GM23338 (cell line): Measurements from ENCODE around the gene LCN12. TPM values are rescaled to one million over a fixed set of nuclear protein-coding genes. Genes with fewer than 3 reads are reported as not detected.

Source experiments
- ATAC-seq: fragments of 200-7000 bp; cut with Tn5 transposase; 3 replicates; pipeline ENCODE4 v1.9.1; 2020
- DNase-seq: peaks from one replicate; pipeline ENCODE4 v3.0.0-alpha.2; 2015; ENCODE audit warnings: low spot score
- H2AFZ ChIP-seq: fragments of 200-600 bp; sonication (generic); 2 replicates; pipeline ENCODE4 v1.8.0; 2016; ENCODE audit warnings: antibody characterized with exemption, mild to moderate bottlenecking, moderate library complexity
- H3F3A ChIP-seq: fragments of 200-600 bp; sonication (generic); replicated peaks from 2 replicates; pipeline ENCODE4 v1.8.0; 2017; ENCODE audit warnings: antibody characterized with exemption, mixed run types, low read depth
- H3K27ac ChIP-seq: fragments of 200-600 bp; sonication (generic); 2 replicates; pipeline ENCODE4 v1.6.1; 2016; ENCODE audit warnings: low read depth
- H3K27me3 ChIP-seq: fragments of 200-600 bp; sonication (generic); 2 replicates; pipeline ENCODE4 v1.8.0; 2016; ENCODE audit warnings: mild to moderate bottlenecking, mixed run types, moderate library complexity; ENCODE audit not compliant: insufficient read depth
- H3K36me3 ChIP-seq: fragments of 200-600 bp; sonication (generic); 2 replicates; pipeline ENCODE4 v1.8.0; 2016; ENCODE audit warnings: mild to moderate bottlenecking; ENCODE audit not compliant: insufficient read depth
- H3K4me1 ChIP-seq: fragments of 200-600 bp; sonication (generic); 2 replicates; pipeline ENCODE4 v1.8.0; 2016; ENCODE audit warnings: mild to moderate bottlenecking, moderate library complexity; ENCODE audit not compliant: insufficient read depth
- H3K4me2 ChIP-seq: fragments of 200-600 bp; sonication (generic); 2 replicates; pipeline ENCODE4 v1.7.1; 2017; ENCODE audit warnings: mixed run types
- H3K4me3 ChIP-seq: fragments of 200-600 bp; sonication (generic); 2 replicates; pipeline ENCODE4 v1.6.1; 2016; ENCODE audit warnings: mixed run types
- H3K79me2 ChIP-seq: fragments of 200-600 bp; sonication (generic); replicated peaks from 2 replicates; pipeline ENCODE4 v1.8.0; 2017; ENCODE audit warnings: mild to moderate bottlenecking; ENCODE audit not compliant: insufficient read depth
- H3K9me2 ChIP-seq: fragments of 200-600 bp; sonication (generic); 2 replicates; pipeline ENCODE4 v1.8.0; 2017; ENCODE audit not compliant: insufficient read depth
- H4K20me1 ChIP-seq: fragments of 200-600 bp; sonication (generic); replicated peaks from 2 replicates; pipeline ENCODE4 v1.8.0; 2017; ENCODE audit warnings: mild to moderate bottlenecking; ENCODE audit not compliant: insufficient read depth
- H3K27ac Mint-ChIP-seq: 2 replicates; pipeline ENCODE4 v1.8.0; 2020; ENCODE audit warnings: inconsistent platforms, mild to moderate bottlenecking, moderate library complexity, mixed read lengths
- H3K27me3 Mint-ChIP-seq: 3 replicates; pipeline ENCODE4 v1.8.0; 2022; ENCODE audit warnings: low read depth, mild to moderate bottlenecking, moderate library complexity, mixed read lengths, inconsistent platforms; ENCODE audit not compliant: insufficient read depth, poor library complexity
- H3K36me3 Mint-ChIP-seq: 3 replicates; pipeline ENCODE4 v1.8.0; 2021; ENCODE audit warnings: low read depth, mild to moderate bottlenecking, inconsistent platforms, moderate library complexity, mixed read lengths
- H3K4me1 Mint-ChIP-seq: 3 replicates; pipeline ENCODE4 v1.8.0; 2020; ENCODE audit warnings: mild to moderate bottlenecking, inconsistent platforms, mixed read lengths
- H3K4me3 Mint-ChIP-seq: 3 replicates; pipeline ENCODE4 v1.8.0; 2021; ENCODE audit warnings: moderate library complexity, mild to moderate bottlenecking, inconsistent platforms, mixed read lengths
- H3K9me3 Mint-ChIP-seq: 3 replicates; pipeline ENCODE4 v1.8.0; 2020; ENCODE audit warnings: moderate library complexity, mild to moderate bottlenecking, inconsistent platforms, mixed read lengths
- CREB1 ChIP-seq: fragments of 250-450 bp; sonication (Bioruptor Pico); IDR thresholded peaks from 2 replicates; pipeline ENCODE4 v1.5.0; 2020; ENCODE audit warnings: low read depth, mild to moderate bottlenecking, moderate library complexity
- EZH2phosphoT487 ChIP-seq: fragments of 200-600 bp; sonication (generic); IDR thresholded peaks from one replicate; pipeline ENCODE4 v1.8.1; 2018; ENCODE audit warnings: antibody characterized with exemption; ENCODE audit not compliant: unreplicated experiment
- JUNB ChIP-seq: IDR thresholded peaks from one replicate; pipeline ENCODE4 v1.6.1; 2016; ENCODE audit warnings: antibody characterized with exemption; ENCODE audit not compliant: unreplicated experiment
- POLR2AphosphoS5 ChIP-seq: IDR thresholded peaks from 2 replicates; pipeline ENCODE4 v1.6.1; 2016; ENCODE audit warnings: antibody characterized with exemption, low read depth
- STAT1 ChIP-seq: IDR thresholded peaks from one replicate; pipeline ENCODE4 v1.6.1; 2016; ENCODE audit warnings: antibody characterized with exemption; ENCODE audit not compliant: unreplicated experiment
- ZNF114 ChIP-seq: fragments of 250-450 bp; sonication (Bioruptor Pico); IDR thresholded peaks from 2 replicates; pipeline ENCODE4 v1.5.0; 2020; ENCODE audit warnings: mild to moderate bottlenecking, moderate library complexity
- ZNF331 ChIP-seq: fragments of 250-450 bp; sonication (Bioruptor Pico); IDR thresholded peaks from 2 replicates; pipeline ENCODE4 v1.5.0; 2020; ENCODE audit warnings: low read depth, mild to moderate bottlenecking, moderate library complexity
- polyA plus RNA-seq: library from polyadenylated mRNA; unstranded; fragments of >200 nt; fragmentation: Nextera tagmentation; extraction: Ambion mirVana; gene quantifications from 2 replicates; pipeline ENCODE4 v1.2.1, GENCODE V29; 2016
- total RNA-seq: library from RNA; depleted of rRNA; stranded (reverse); fragments of >200 nt; shearing (Covaris generic); gene quantifications from 2 replicates; pipeline ENCODE4 v1.2.3, GENCODE V29; 2014
- TF ChIP-seq, protein P1 (sequence below): fragments of 250-450 bp; sonication (Bioruptor Pico); IDR thresholded peaks from 2 replicates; pipeline ENCODE4 v1.5.0; 2020; ENCODE audit warnings: mild to moderate bottlenecking, moderate library complexity
- TF ChIP-seq, protein P2 (sequence below), 2 experiments: fragments of 200-600 bp in 1 of 2; sonication (generic) in 1 of 2; conservative IDR thresholded peaks; 2 replicates each; pipeline versions ENCODE4 v1.5.1 to v1.6.1; 2016 to 2017; ENCODE audit warnings: antibody characterized with exemption in 2 of 2, low read depth in 2 of 2, mild to moderate bottlenecking in 2 of 2, moderate library complexity in 1 of 2
- TF ChIP-seq, protein P3 (sequence below): IDR thresholded peaks from one replicate; pipeline ENCODE4 v1.6.1; 2018; ENCODE audit warnings: antibody characterized with exemption; ENCODE audit not compliant: unreplicated experiment

The LCN12 gene
- total and polyA plus RNA-seq, 2 experiments from 2014 or later: 0.39 to 0.69 TPM

DNA sequence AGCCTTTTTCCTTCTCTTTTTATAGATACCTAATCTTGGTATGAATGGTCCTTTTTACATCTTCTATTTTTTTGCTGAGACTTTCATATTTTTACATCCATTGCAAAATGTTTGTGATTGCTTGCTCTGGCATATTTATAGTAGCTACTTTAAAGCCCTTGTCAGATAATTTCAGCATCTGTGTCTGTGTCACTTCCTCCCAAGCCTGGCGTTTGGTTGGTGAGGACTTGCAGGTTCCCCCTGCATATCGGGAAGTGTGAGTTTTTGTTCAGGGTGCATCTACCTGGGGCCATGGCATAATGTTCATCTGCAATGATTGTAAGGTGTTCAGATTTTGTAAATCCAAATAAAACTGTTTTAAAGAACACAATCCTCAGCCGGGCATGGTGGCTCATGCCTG is 16.4 kb upstream of the LCN12 start:
- H3K27ac Mint-ChIP-seq: no peak overlapping the region
- peaks cover 47% of the 10 kb centered on the region for H3K36me3 Mint-ChIP-seq
- no peak overlapping the region for H3K4me2 ChIP-seq
- H3F3A ChIP-seq: peaks cover 11% of the 10 kb centered on the region; the same call in 1 of the 2 replicates
- DNase-seq (no peak), ATAC-seq (no peak)
- H3K27me3 Mint-ChIP-seq: peaks cover 8% of the 10 kb centered on the region
- H3K4me3 Mint-ChIP-seq: no peak overlapping the region
- no peak overlapping the region for H2AFZ ChIP-seq
- TF ChIP-seq EZH2phosphoT487: no peak
- TF ChIP-seq, protein P1, sequence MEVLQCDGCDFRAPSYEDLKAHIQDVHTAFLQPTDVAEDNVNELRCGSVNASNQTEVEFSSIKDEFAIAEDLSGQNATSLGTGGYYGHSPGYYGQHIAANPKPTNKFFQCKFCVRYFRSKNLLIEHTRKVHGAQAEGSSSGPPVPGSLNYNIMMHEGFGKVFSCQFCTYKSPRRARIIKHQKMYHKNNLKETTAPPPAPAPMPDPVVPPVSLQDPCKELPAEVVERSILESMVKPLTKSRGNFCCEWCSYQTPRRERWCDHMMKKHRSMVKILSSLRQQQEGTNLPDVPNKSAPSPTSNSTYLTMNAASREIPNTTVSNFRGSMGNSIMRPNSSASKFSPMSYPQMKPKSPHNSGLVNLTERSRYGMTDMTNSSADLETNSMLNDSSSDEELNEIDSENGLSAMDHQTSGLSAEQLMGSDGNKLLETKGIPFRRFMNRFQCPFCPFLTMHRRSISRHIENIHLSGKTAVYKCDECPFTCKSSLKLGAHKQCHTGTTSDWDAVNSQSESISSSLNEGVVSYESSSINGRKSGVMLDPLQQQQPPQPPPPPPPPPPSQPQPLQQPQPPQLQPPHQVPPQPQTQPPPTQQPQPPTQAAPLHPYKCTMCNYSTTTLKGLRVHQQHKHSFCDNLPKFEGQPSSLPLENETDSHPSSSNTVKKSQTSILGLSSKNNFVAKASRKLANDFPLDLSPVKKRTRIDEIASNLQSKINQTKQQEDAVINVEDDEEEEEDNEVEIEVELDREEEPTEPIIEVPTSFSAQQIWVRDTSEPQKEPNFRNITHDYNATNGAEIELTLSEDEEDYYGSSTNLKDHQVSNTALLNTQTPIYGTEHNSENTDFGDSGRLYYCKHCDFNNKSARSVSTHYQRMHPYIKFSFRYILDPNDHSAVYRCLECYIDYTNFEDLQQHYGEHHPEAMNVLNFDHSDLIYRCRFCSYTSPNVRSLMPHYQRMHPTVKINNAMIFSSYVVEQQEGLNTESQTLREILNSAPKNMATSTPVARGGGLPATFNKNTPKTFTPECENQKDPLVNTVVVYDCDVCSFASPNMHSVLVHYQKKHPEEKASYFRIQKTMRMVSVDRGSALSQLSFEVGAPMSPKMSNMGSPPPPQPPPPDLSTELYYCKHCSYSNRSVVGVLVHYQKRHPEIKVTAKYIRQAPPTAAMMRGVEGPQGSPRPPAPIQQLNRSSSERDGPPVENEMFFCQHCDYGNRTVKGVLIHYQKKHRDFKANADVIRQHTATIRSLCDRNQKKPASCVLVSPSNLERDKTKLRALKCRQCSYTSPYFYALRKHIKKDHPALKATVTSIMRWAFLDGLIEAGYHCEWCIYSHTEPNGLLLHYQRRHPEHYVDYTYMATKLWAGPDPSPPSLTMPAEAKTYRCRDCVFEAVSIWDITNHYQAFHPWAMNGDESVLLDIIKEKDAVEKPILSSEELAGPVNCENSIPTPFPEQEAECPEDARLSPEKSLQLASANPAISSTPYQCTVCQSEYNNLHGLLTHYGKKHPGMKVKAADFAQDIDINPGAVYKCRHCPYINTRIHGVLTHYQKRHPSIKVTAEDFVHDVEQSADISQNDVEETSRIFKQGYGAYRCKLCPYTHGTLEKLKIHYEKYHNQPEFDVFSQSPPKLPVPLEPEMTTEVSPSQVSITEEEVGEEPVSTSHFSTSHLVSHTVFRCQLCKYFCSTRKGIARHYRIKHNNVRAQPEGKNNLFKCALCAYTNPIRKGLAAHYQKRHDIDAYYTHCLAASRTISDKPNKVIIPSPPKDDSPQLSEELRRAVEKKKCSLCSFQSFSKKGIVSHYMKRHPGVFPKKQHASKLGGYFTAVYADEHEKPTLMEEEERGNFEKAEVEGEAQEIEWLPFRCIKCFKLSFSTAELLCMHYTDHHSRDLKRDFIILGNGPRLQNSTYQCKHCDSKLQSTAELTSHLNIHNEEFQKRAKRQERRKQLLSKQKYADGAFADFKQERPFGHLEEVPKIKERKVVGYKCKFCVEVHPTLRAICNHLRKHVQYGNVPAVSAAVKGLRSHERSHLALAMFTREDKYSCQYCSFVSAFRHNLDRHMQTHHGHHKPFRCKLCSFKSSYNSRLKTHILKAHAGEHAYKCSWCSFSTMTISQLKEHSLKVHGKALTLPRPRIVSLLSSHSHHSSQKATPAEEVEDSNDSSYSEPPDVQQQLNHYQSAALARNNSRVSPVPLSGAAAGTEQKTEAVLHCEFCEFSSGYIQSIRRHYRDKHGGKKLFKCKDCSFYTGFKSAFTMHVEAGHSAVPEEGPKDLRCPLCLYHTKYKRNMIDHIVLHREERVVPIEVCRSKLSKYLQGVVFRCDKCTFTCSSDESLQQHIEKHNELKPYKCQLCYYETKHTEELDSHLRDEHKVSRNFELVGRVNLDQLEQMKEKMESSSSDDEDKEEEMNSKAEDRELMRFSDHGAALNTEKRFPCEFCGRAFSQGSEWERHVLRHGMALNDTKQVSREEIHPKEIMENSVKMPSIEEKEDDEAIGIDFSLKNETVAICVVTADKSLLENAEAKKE (CRISPR knock-in tag): no peak
- no peak for TF ChIP-seq STAT1
- no peak for TF ChIP-seq JUNB
- TF ChIP-seq POLR2AphosphoS5: no peak
- TF ChIP-seq, protein P2, sequence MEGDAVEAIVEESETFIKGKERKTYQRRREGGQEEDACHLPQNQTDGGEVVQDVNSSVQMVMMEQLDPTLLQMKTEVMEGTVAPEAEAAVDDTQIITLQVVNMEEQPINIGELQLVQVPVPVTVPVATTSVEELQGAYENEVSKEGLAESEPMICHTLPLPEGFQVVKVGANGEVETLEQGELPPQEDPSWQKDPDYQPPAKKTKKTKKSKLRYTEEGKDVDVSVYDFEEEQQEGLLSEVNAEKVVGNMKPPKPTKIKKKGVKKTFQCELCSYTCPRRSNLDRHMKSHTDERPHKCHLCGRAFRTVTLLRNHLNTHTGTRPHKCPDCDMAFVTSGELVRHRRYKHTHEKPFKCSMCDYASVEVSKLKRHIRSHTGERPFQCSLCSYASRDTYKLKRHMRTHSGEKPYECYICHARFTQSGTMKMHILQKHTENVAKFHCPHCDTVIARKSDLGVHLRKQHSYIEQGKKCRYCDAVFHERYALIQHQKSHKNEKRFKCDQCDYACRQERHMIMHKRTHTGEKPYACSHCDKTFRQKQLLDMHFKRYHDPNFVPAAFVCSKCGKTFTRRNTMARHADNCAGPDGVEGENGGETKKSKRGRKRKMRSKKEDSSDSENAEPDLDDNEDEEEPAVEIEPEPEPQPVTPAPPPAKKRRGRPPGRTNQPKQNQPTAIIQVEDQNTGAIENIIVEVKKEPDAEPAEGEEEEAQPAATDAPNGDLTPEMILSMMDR (conservative IDR thresholded peaks at IDR 0.05; ENCODE audit: low read depth in 2 of 2): no peak
- TF ChIP-seq, protein P3, sequence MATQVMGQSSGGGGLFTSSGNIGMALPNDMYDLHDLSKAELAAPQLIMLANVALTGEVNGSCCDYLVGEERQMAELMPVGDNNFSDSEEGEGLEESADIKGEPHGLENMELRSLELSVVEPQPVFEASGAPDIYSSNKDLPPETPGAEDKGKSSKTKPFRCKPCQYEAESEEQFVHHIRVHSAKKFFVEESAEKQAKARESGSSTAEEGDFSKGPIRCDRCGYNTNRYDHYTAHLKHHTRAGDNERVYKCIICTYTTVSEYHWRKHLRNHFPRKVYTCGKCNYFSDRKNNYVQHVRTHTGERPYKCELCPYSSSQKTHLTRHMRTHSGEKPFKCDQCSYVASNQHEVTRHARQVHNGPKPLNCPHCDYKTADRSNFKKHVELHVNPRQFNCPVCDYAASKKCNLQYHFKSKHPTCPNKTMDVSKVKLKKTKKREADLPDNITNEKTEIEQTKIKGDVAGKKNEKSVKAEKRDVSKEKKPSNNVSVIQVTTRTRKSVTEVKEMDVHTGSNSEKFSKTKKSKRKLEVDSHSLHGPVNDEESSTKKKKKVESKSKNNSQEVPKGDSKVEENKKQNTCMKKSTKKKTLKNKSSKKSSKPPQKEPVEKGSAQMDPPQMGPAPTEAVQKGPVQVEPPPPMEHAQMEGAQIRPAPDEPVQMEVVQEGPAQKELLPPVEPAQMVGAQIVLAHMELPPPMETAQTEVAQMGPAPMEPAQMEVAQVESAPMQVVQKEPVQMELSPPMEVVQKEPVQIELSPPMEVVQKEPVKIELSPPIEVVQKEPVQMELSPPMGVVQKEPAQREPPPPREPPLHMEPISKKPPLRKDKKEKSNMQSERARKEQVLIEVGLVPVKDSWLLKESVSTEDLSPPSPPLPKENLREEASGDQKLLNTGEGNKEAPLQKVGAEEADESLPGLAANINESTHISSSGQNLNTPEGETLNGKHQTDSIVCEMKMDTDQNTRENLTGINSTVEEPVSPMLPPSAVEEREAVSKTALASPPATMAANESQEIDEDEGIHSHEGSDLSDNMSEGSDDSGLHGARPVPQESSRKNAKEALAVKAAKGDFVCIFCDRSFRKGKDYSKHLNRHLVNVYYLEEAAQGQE: no peak
- no peak for TF ChIP-seq ZNF114 (CRISPR knock-in tag)
- no peak for TF ChIP-seq CREB1
- no peak for TF ChIP-seq ZNF331
- H3K9me2 ChIP-seq: no peaks in the 10 kb centered on the region; the same call in 1 of the 2 replicates
- peaks cover 12% of the 10 kb centered on the region for H4K20me1 ChIP-seq
- H3K4me3 ChIP-seq: no peak overlapping the region
- H3K27ac ChIP-seq: no peak overlapping the region
- no peaks in the 10 kb centered on the region for H3K27me3 ChIP-seq
- H3K9me3 Mint-ChIP-seq: no peaks in the 10 kb centered on the region; the same call in 2 of the 3 replicates
- H3K79me2 ChIP-seq: 0 out of 2 replicates have a peak, but pooled peaks cover 13% of the 10 kb centered on the region
- H3K4me1 ChIP-seq: no peaks in the 10 kb centered on the region
- peaks cover 11% of the 10 kb centered on the region for H3K4me1 Mint-ChIP-seq
- H3K36me3 ChIP-seq: no peaks in the 10 kb centered on the region
